ENCODE measurements around the gene MAMSTR. TPM values are rescaled to one million over a fixed set of nuclear protein-coding genes. Genes with fewer than 3 reads are reported as not detected.

Gene MAMSTR
- total RNA-seq, 1 experiment from 2014 or later = 1.6 TPM

GRCh38 chr19:48720613-48721296 lies 1.2 kb upstream of the MAMSTR start:
- Histone ChIP-seq H3K79me2 (ENCODE audit: insufficient read depth, low read length) (no peaks in the 10 kb centered on the region), H2AFZ (ENCODE audit: low read length) (no peak overlapping the region), H3K23me2 (ENCODE audit: insufficient read length, low read depth, low read length, poor library complexity, severe bottlenecking) (peaks cover 3% of the 10 kb centered on the region), H3K4me2 (ENCODE audit: insufficient read depth, insufficient read length, low read length) (peak overlapping the region; percentile 45), H3K4ac (ENCODE audit: low read depth, low read length) (no peak overlapping the region), H3K9me3 (ENCODE audit: control insufficient read depth, low read depth, low read length) (no peaks in the 10 kb centered on the region), H4K5ac (ENCODE audit: insufficient read length, low read depth, low read length) (no peak overlapping the region), H4K91ac (ENCODE audit: insufficient read length, low read depth, low read length) (no peak overlapping the region), H3K27ac (ENCODE audit: insufficient read length, low read depth, low read length) (no peak overlapping the region), H3K27me3 (ENCODE audit: insufficient read depth, low read length) (no peaks in the 10 kb centered on the region), H2BK12ac (ENCODE audit: insufficient read length, low read depth, low read length) (no peak overlapping the region), H2AK5ac (ENCODE audit: insufficient read length, low read length) (no peak overlapping the region), H2BK15ac (ENCODE audit: low read depth, low read length) (no peak overlapping the region), H3K18ac (ENCODE audit: insufficient read length, low read depth, low read length) (peak overlapping the region; percentile 88), H3K4me1 (ENCODE audit: insufficient read depth, low read length) (no peaks in the 10 kb centered on the region; the same call in 1 of the 2 replicates), H2BK120ac (ENCODE audit: low read depth, low read length, poor library complexity, severe bottlenecking) (no peak overlapping the region), H3K23ac (ENCODE audit: insufficient read length, low read depth, low read length) (no peak overlapping the region), H3K14ac (ENCODE audit: insufficient read depth, low read length) (0 out of 2 replicates have a peak overlapping the region, but pooled peaks have one; percentile 37), H2BK5ac (ENCODE audit: insufficient read length, low read length) (no peak overlapping the region), H4K8ac (replicated peaks; ENCODE audit: insufficient read length, low read depth, low read length) (no peak overlapping the region), H2BK20ac (ENCODE audit: low read depth, low read length, poor library complexity, severe bottlenecking) (no peak overlapping the region), H3K56ac (ENCODE audit: insufficient read length, low read depth, low read length) (no peak overlapping the region), H3T11ph (ENCODE audit: low read length) (no peak overlapping the region), H3K9ac (ENCODE audit: extremely low read depth, insufficient read length, low read length) (peak overlapping the region; percentile 40), H4K20me1 (ENCODE audit: control insufficient read depth, insufficient read depth, insufficient read length) (no peaks in the 10 kb centered on the region), H3K79me1 (ENCODE audit: insufficient read depth, low read depth, low read length, poor library complexity, severe bottlenecking) (no peaks in the 10 kb centered on the region)
- no peaks in the 10 kb centered on the region; a peak in 1 of 7 replicates for H3K36me3 Mint-ChIP-seq (ENCODE audit: insufficient read depth in 1 of 3, low read depth in 3 of 3)
- no peaks in the 10 kb centered on the region; the same call in 1 of the 2 replicates for H3K27me3 Mint-ChIP-seq (ENCODE audit: low read depth)
- H3K27ac Mint-ChIP-seq = peak overlapping the region; percentile 96 to 99 (median 99)
- TF ChIP-seq CTCF (conservative IDR thresholded peaks at IDR 0.05) = no peak
- H3K9me3 Mint-ChIP-seq = no peaks in the 10 kb centered on the region
- DNase-seq = peak; percentile 99
- WGBS (ENCODE audit: extremely low coverage, insufficient read length, low lambda C conversion rate) = no CpG with 5 or more reads among the region's 42 CpGs
- peaks cover 26 to 41% of the 10 kb centered on the region in 2 experiments for H3K4me1 Mint-ChIP-seq
- peak overlapping the region; percentile 96 to 98 for H3K4me3 Mint-ChIP-seq

Data from H9 (cell line).